Measurements from ENCODE around the gene IL18RAP. TPM values are rescaled to one million over a fixed set of nuclear protein-coding genes. Genes with fewer than 3 reads are reported as not detected.

The IL18RAP gene
- total and polyA plus RNA-seq, 4 donors = 0.09 to 0.69 (median 0.22) TPM; not detected in 1

GRCh38 chr2:102486941-102487702, 64.2 kb downstream of the IL18RAP start:
- WGBS (ENCODE audit: insufficient coverage) = 67% methylated on average over 1 of the region's 1 CpG
- Histone ChIP-seq H3K4me1 (ENCODE audit: control insufficient read depth, insufficient read depth, low read length) (no peaks in the 10 kb centered on the region), H3K27me3 (ENCODE audit: control insufficient read depth, insufficient read depth, low read length) (no peaks in the 10 kb centered on the region), H3K9me3 (ENCODE audit: control insufficient read depth, insufficient read depth, low read length) (no peaks in the 10 kb centered on the region), H3K27ac (ENCODE audit: low read depth, low read length) (no peak overlapping the region), H3K4me3 (ENCODE audit: low read depth, low read length) (no peak overlapping the region), H3K36me3 (ENCODE audit: control insufficient read depth, insufficient read depth, low read length) (no peaks in the 10 kb centered on the region)
- no peak for DNase-seq (ENCODE audit: low read depth in 4 of 6, low spot score in 6 of 6)

DNA sequence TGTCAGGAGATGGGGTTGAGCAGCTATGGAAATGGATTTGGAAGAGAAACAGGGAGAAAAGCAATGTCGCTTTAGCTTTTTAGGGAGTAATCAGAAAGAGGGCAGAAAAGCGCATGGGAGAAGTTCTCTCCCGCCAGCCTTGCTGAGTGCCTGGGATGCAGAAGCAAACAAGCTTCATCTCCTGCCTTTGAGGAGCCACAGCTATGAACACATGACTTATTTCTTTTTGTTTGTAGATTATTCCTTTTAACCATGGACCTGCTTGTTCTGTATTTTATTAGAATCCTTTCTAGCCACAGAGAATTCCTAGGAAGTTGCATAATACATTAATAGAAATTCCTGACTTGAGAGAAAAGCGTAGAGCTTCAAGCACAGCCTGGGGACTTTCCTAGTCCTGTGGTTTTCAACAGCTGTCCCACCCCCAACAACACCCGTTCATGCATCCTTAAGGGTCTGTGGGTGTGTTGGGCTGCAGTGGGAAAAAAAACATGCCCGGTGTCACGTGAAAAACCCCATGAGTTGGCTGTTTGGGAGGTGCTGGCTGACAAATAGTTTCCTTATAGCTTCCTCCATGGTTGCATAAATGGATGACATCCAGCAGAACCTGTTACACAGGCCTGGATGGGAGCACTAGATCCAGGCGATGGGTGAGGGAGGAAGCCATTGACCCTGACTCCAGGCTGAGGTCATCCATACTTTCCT, 65.0 kb downstream of the IL18RAP start:
- Histone ChIP-seq H3K36me3 (ENCODE audit: control insufficient read depth, insufficient read depth, low read length) (no peaks in the 10 kb centered on the region), H3K27ac (ENCODE audit: low read depth, low read length) (no peak overlapping the region), H3K27me3 (ENCODE audit: control insufficient read depth, insufficient read depth, low read length) (no peaks in the 10 kb centered on the region), H3K4me3 (ENCODE audit: low read depth, low read length) (no peak overlapping the region), H3K4me1 (ENCODE audit: control insufficient read depth, insufficient read depth, low read length) (no peaks in the 10 kb centered on the region), H3K9me3 (ENCODE audit: control insufficient read depth, insufficient read depth, low read length) (no peaks in the 10 kb centered on the region)
- 55% methylated on average over 2 of the region's 8 CpGs for WGBS (ENCODE audit: insufficient coverage)
- DNase-seq (ENCODE audit: low read depth in 4 of 6, low spot score in 6 of 6) = no peak

GRCh38 chr2:102489646-102490045, 66.7 kb downstream of the IL18RAP start:
- H3K9me3 ChIP-seq (ENCODE audit: control insufficient read depth, insufficient read depth, low read length) = no peaks in the 10 kb centered on the region
- WGBS (ENCODE audit: insufficient coverage) = no CpG with 5 or more reads among the region's 1 CpG
- H3K36me3 ChIP-seq (ENCODE audit: control insufficient read depth, insufficient read depth, low read length) = no peaks in the 10 kb centered on the region
- no peaks in the 10 kb centered on the region for H3K4me1 ChIP-seq (ENCODE audit: control insufficient read depth, insufficient read depth, low read length)
- no peak overlapping the region for H3K4me3 ChIP-seq (ENCODE audit: low read depth, low read length)
- H3K27me3 ChIP-seq (ENCODE audit: control insufficient read depth, insufficient read depth, low read length) = no peaks in the 10 kb centered on the region
- no peak for DNase-seq (ENCODE audit: low read depth in 4 of 6, low spot score in 6 of 6)
- no peak overlapping the region for H3K27ac ChIP-seq (ENCODE audit: low read depth, low read length)

GRCh38 chr2:102492006-102492405, 69.0 kb downstream of the IL18RAP start:
- H3K4me3 ChIP-seq (ENCODE audit: low read depth, low read length) = no peak overlapping the region
- no peaks in the 10 kb centered on the region for H3K27me3 ChIP-seq (ENCODE audit: control insufficient read depth, insufficient read depth, low read length)
- H3K9me3 ChIP-seq (ENCODE audit: control insufficient read depth, insufficient read depth, low read length) = no peaks in the 10 kb centered on the region
- no peaks in the 10 kb centered on the region for H3K36me3 ChIP-seq (ENCODE audit: control insufficient read depth, insufficient read depth, low read length)
- H3K4me1 ChIP-seq (ENCODE audit: control insufficient read depth, insufficient read depth, low read length) = no peaks in the 10 kb centered on the region
- DNase-seq (ENCODE audit: low read depth in 4 of 6, low spot score in 6 of 6) = no peak
- no peak overlapping the region for H3K27ac ChIP-seq (ENCODE audit: low read depth, low read length)

DNA sequence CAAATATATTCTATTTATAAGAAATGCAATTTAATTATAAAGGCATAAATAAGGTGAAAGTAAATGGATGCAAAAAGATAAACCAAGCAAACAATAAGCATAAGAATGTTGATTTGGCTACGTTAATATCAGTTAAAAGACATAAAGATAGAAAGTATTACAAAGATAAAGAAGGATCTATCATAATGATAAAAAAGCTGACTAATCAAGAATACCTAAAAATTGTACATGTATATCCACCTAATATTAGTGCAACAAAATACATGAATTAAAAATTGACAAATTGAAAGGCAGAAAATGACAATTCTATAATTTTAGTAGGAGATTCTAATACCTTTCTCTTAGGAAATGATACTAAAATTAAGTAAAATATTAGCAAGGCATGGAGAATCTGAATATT, 71.6 kb downstream of the IL18RAP start:
- no peak overlapping the region for H3K27ac ChIP-seq (ENCODE audit: low read depth, low read length)
- DNase-seq (ENCODE audit: low read depth in 4 of 6, low spot score in 6 of 6) = no peak
- H3K36me3 ChIP-seq (ENCODE audit: control insufficient read depth, insufficient read depth, low read length) = no peaks in the 10 kb centered on the region
- no peaks in the 10 kb centered on the region for H3K27me3 ChIP-seq (ENCODE audit: control insufficient read depth, insufficient read depth, low read length)
- H3K4me3 ChIP-seq (ENCODE audit: low read depth, low read length) = no peak overlapping the region
- no peaks in the 10 kb centered on the region for H3K9me3 ChIP-seq (ENCODE audit: control insufficient read depth, insufficient read depth, low read length)
- no CpG with 5 or more reads among the region's 1 CpG for WGBS (ENCODE audit: insufficient coverage)
- H3K4me1 ChIP-seq (ENCODE audit: control insufficient read depth, insufficient read depth, low read length) = no peaks in the 10 kb centered on the region

GRCh38 chr2:102498414-102498813, 75.5 kb downstream of the IL18RAP start:
- DNase-seq (ENCODE audit: low read depth in 4 of 6, low spot score in 6 of 6) = no peak
- 100% methylated on average over 1 of the region's 2 CpGs for WGBS (ENCODE audit: insufficient coverage)
- Histone ChIP-seq H3K27me3 (ENCODE audit: control insufficient read depth, insufficient read depth, low read length) (no peaks in the 10 kb centered on the region), H3K27ac (ENCODE audit: low read depth, low read length) (no peak overlapping the region), H3K36me3 (ENCODE audit: control insufficient read depth, insufficient read depth, low read length) (no peaks in the 10 kb centered on the region), H3K4me1 (ENCODE audit: control insufficient read depth, insufficient read depth, low read length) (no peaks in the 10 kb centered on the region), H3K4me3 (ENCODE audit: low read depth, low read length) (no peak overlapping the region), H3K9me3 (ENCODE audit: control insufficient read depth, insufficient read depth, low read length) (no peaks in the 10 kb centered on the region)

DNA sequence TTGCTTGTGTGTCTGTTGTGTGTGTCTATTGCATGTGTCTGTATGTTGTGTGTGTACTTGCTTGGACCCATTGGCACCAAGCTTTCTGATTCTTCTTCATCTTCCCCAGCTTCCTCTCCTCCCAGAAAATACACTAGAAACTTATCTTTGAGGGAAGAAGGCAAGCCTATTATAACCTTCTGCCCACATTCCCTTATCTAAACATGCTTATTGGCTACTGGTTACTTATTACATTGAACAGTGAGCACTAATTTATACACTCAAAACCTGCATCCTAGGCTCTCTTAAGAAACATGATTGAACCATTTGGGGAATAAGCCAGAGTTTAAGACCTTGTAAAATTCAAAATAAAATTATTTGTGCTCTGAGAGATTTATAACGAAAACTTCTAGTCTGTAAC, 76.6 kb downstream of the IL18RAP start:
- WGBS (ENCODE audit: insufficient coverage) = no CpG with 5 or more reads among the region's 1 CpG
- Histone ChIP-seq H3K27ac (ENCODE audit: low read depth, low read length) (no peak overlapping the region), H3K9me3 (ENCODE audit: control insufficient read depth, insufficient read depth, low read length) (no peaks in the 10 kb centered on the region), H3K27me3 (ENCODE audit: control insufficient read depth, insufficient read depth, low read length) (no peaks in the 10 kb centered on the region), H3K36me3 (ENCODE audit: control insufficient read depth, insufficient read depth, low read length) (no peaks in the 10 kb centered on the region), H3K4me3 (ENCODE audit: low read depth, low read length) (no peak overlapping the region), H3K4me1 (ENCODE audit: control insufficient read depth, insufficient read depth, low read length) (no peaks in the 10 kb centered on the region)
- DNase-seq (ENCODE audit: low read depth in 4 of 6, low spot score in 6 of 6) = no peak

Small RNAs within 50 kb of the gene (small RNA-seq; reads per million reads assigned to genes)
- gene MIR4772 (ENCODE audit: low replicate concordance) = 0.06 reads per million

Other genes starting within 250 kb of the IL18RAP start
- gene IL1RL2, start 236.1 kb upstream of the IL18RAP start, total RNA-seq = 1 to 10 TPM in 1 of 2 donors, under 1 TPM in 1; 0.28 to 2.0 TPM
- gene IL1RL2, start 236.1 kb upstream of the IL18RAP start, polyA plus RNA-seq (ENCODE audit: insufficient read length in 2 of 2) = 1 to 10 TPM in 1 of 2 donors, under 1 TPM in 1; 0.84 to 1.5 TPM
- gene IL1RL1, start 111.6 kb upstream of the IL18RAP start, total RNA-seq = 1 to 10 TPM in 1 of 2 donors, under 1 TPM in 1; 0.17 to 1.1 TPM
- gene IL1RL1, start 111.6 kb upstream of the IL18RAP start, polyA plus RNA-seq (ENCODE audit: insufficient read length in 2 of 2) = not detected
- 1 to 10 TPM; 1.2 to 2.1 TPM for gene IL18R1, start 67.4 kb upstream of the IL18RAP start, total RNA-seq
- under 1 TPM; 0.59 to 0.71 TPM for gene IL18R1, start 67.4 kb upstream of the IL18RAP start, polyA plus RNA-seq (ENCODE audit: insufficient read length in 2 of 2)
- gene SLC9A4, start 50.1 kb downstream of the IL18RAP start, total RNA-seq = under 1 TPM; 0.06 to 0.30 TPM
- gene SLC9A4, start 50.1 kb downstream of the IL18RAP start, polyA plus RNA-seq (ENCODE audit: insufficient read length in 2 of 2) = under 1 TPM; 0.08 to 0.12 TPM
- 1 to 10 TPM; 1.0 to 1.9 TPM for gene SLC9A2, start 196.4 kb downstream of the IL18RAP start, total RNA-seq
- 1 to 10 TPM; 1.2 to 1.5 TPM for gene SLC9A2, start 196.4 kb downstream of the IL18RAP start, polyA plus RNA-seq (ENCODE audit: insufficient read length in 2 of 2)

Data from spinal cord (tissue), 10 donors.